IMR-90 (cell line): ENCODE data around the gene OSBPL9. TPM values are rescaled to one million over a fixed set of nuclear protein-coding genes. Genes with fewer than 3 reads are reported as not detected.

Experiments used
- ATAC-seq: fragments of 200-7000 bp; cut with Tn5 transposase; 2 replicates; pipeline ENCODE4 v1.9.1; 2020; ENCODE audit warnings: low read depth, mild to moderate bottlenecking, moderate library complexity
- BruUV-seq: library from RNA; stranded (reverse); fragments of 400-500 nt; replicated peaks from 2 replicates; lab custom pipeline; 2021; lab: Mats Ljungman, UMichigan
- CTCF ChIA-PET: fragments of 300-600 bp; formaldehyde crosslinking; extraction: SDS; loops from one replicate; lab custom pipeline; 2021; ENCODE audit warnings: antibody characterized with exemption; lab: Yijun Ruan, JAX
- POLR2A ChIA-PET: fragments of 300-600 bp; sonication (Branson Sonifier 250); formaldehyde crosslinking; loops from one replicate; lab custom pipeline; 2022; ENCODE audit warnings: antibody characterized with exemption; ENCODE audit not compliant: unreplicated experiment; lab: Charles Lee
- DNase-seq: peaks from one replicate; pipeline ENCODE4 v3.0.0; 2013
- H2AFZ ChIP-seq: replicated peaks from 2 replicates; pipeline ENCODE3; 2013; ENCODE audit warnings: low read length, mild to moderate bottlenecking; ENCODE audit not compliant: poor library complexity
- H2AK5ac ChIP-seq: 2 replicates; pipeline ENCODE4 v1.6.1; 2013; ENCODE audit warnings: low read depth, low read length, inconsistent platforms
- H2AK9ac ChIP-seq: replicated peaks from 2 replicates; pipeline ENCODE3; 2013; ENCODE audit warnings: mild to moderate bottlenecking, low read depth, low read length, moderate library complexity; ENCODE audit not compliant: poor library complexity
- H2BK120ac ChIP-seq: 2 replicates; pipeline ENCODE4 v1.6.1; 2013; ENCODE audit warnings: low read depth, low read length, inconsistent platforms
- H2BK15ac ChIP-seq: 3 replicates; pipeline ENCODE4 v1.6.1; 2013; ENCODE audit warnings: low read depth, low read length, inconsistent platforms
- H2BK20ac ChIP-seq: 2 replicates; pipeline ENCODE4 v1.6.1; 2013; ENCODE audit warnings: low read depth, mild to moderate bottlenecking, inconsistent platforms, low read length, moderate library complexity
- H2BK5ac ChIP-seq: 2 replicates; pipeline ENCODE4 v1.6.1; 2013; ENCODE audit warnings: mild to moderate bottlenecking, low read depth, low read length, inconsistent platforms; ENCODE audit not compliant: poor library complexity, severe bottlenecking
- H3K14ac ChIP-seq: replicated peaks from 2 replicates; pipeline ENCODE4 v1.6.1; 2013; ENCODE audit warnings: low read depth, low read length, inconsistent platforms
- H3K18ac ChIP-seq: 2 replicates; pipeline ENCODE4 v1.6.1; 2013; ENCODE audit warnings: low read depth, low read length, control low read depth
- H3K23ac ChIP-seq: 2 replicates; pipeline ENCODE4 v1.6.1; 2013; ENCODE audit warnings: low read depth, low read length, inconsistent platforms
- H3K27ac ChIP-seq: 2 replicates; pipeline ENCODE4 v1.5.1; 2013; ENCODE audit warnings: mild to moderate bottlenecking, control low read depth, low read length; ENCODE audit not compliant: insufficient read depth
- H3K27me3 ChIP-seq: 2 replicates; pipeline ENCODE4 v1.6.1; 2013; ENCODE audit warnings: low read length; ENCODE audit not compliant: control insufficient read depth, insufficient read depth
- H3K36me3 ChIP-seq: 2 replicates; pipeline ENCODE4 v1.6.1; 2013; ENCODE audit warnings: low read length, mixed read lengths; ENCODE audit not compliant: control insufficient read depth, insufficient read depth
- H3K4ac ChIP-seq: 2 replicates; pipeline ENCODE4 v1.6.1; 2013; ENCODE audit warnings: low read depth, low read length, inconsistent platforms
- H3K4me1 ChIP-seq: 2 replicates; pipeline ENCODE4 v1.6.1; 2013; ENCODE audit warnings: low read length, mixed read lengths; ENCODE audit not compliant: control insufficient read depth, insufficient read depth
- H3K4me2 ChIP-seq: 2 replicates; pipeline ENCODE4 v1.6.1; 2013; ENCODE audit warnings: low read depth, mild to moderate bottlenecking, control low read depth, low read length, moderate library complexity
- H3K4me3 ChIP-seq: 2 replicates; pipeline ENCODE4 v1.5.1; 2013; ENCODE audit warnings: low read depth, mild to moderate bottlenecking, control low read depth, low read length, moderate library complexity; ENCODE audit not compliant: insufficient read depth
- H3K56ac ChIP-seq: 2 replicates; pipeline ENCODE4 v1.6.1; 2013; ENCODE audit warnings: low read length, inconsistent platforms; ENCODE audit not compliant: insufficient read depth; ENCODE audit errors: extremely low read depth
- H3K79me1 ChIP-seq, 2 experiments: 2 replicates each; pipeline ENCODE4 v1.6.1; 2013; ENCODE audit warnings: low read length in 2 of 2, inconsistent platforms in 1 of 2, low read depth in 1 of 2
- H3K9ac ChIP-seq: 2 replicates; pipeline ENCODE4 v1.6.1; 2013; ENCODE audit warnings: low read depth, low read length, control low read depth
- H3K9me1 ChIP-seq: 2 replicates; pipeline ENCODE4 v1.6.1; 2013; ENCODE audit warnings: low read length, inconsistent platforms; ENCODE audit not compliant: insufficient read depth
- H3K9me3 ChIP-seq: 2 replicates; pipeline ENCODE4 v1.6.1; 2013; ENCODE audit warnings: low read length; ENCODE audit not compliant: control insufficient read depth, insufficient read depth
- H4K20me1 ChIP-seq: 2 replicates; pipeline ENCODE4 v1.6.1; 2013; ENCODE audit warnings: low read length, inconsistent platforms; ENCODE audit not compliant: insufficient read depth
- H4K5ac ChIP-seq: 2 replicates; pipeline ENCODE4 v1.6.1; 2013; ENCODE audit warnings: mild to moderate bottlenecking, low read depth, low read length, control low read depth
- H4K8ac ChIP-seq, 2 experiments: 2 replicates each; pipeline ENCODE4 v1.6.1; 2013; ENCODE audit warnings: low read depth in 2 of 2, low read length in 2 of 2, control low read depth in 1 of 2, inconsistent platforms in 1 of 2
- H4K91ac ChIP-seq: 2 replicates; pipeline ENCODE4 v1.6.1; 2013; ENCODE audit warnings: low read depth, low read length, inconsistent platforms; ENCODE audit not compliant: insufficient read depth
- BHLHE40 ChIP-seq: fragments of 150-350 bp; IDR thresholded peaks from 2 replicates; pipeline ENCODE4 v1.6.1; 2016; ENCODE audit warnings: mild to moderate bottlenecking, low read depth, low read length
- CEBPB ChIP-seq: IDR thresholded peaks from 2 replicates; pipeline ENCODE4 v1.6.1; 2012; ENCODE audit warnings: low read depth, low read length, improper control_type of control experiment
- CHD1 ChIP-seq: IDR thresholded peaks from 2 replicates; pipeline ENCODE4 v1.6.1; 2012; ENCODE audit warnings: low read depth, low read length, improper control_type of control experiment
- FOS ChIP-seq: fragments of 150-350 bp; IDR thresholded peaks from 2 replicates; pipeline ENCODE4 v1.6.1; 2016; ENCODE audit warnings: low read depth, low read length
- MAFK ChIP-seq: IDR thresholded peaks from 2 replicates; pipeline ENCODE4 v1.6.1; 2012; ENCODE audit warnings: low read depth, low read length, improper control_type of control experiment
- MAZ ChIP-seq: IDR thresholded peaks from 2 replicates; pipeline ENCODE4 v1.6.1; 2012; ENCODE audit warnings: low read depth, mild to moderate bottlenecking, low read length, improper control_type of control experiment, moderate library complexity, borderline replicate concordance
- MXI1 ChIP-seq: IDR thresholded peaks from 2 replicates; pipeline ENCODE4 v1.6.1; 2012; ENCODE audit warnings: low read depth, mild to moderate bottlenecking, low read length, moderate library complexity, borderline replicate concordance
- NFE2L2 ChIP-seq: fragments of 150-350 bp; IDR thresholded peaks from 2 replicates; pipeline ENCODE4 v1.6.1; 2016; ENCODE audit warnings: low read depth, mild to moderate bottlenecking, low read length
- POLR2A ChIP-seq: IDR thresholded peaks from 2 replicates; pipeline ENCODE4 v1.6.1; 2012; ENCODE audit warnings: mild to moderate bottlenecking, low read depth, low read length
- RAD21 ChIP-seq: IDR thresholded peaks from 2 replicates; pipeline ENCODE4 v1.6.1; 2012; ENCODE audit warnings: low read length, improper control_type of control experiment
- RCOR1 ChIP-seq: IDR thresholded peaks from 2 replicates; pipeline ENCODE4 v1.6.1; 2012; ENCODE audit warnings: mild to moderate bottlenecking, low read length, improper control_type of control experiment; ENCODE audit not compliant: insufficient replicate concordance
- RFX5 ChIP-seq: IDR thresholded peaks from 2 replicates; pipeline ENCODE4 v1.8.0; 2012; ENCODE audit warnings: low read depth, mild to moderate bottlenecking, low read length, moderate library complexity
- SMC3 ChIP-seq: fragments of 150-350 bp; IDR thresholded peaks from 2 replicates; pipeline ENCODE4 v1.6.1; 2016; ENCODE audit warnings: low read depth, mild to moderate bottlenecking, antibody characterized with exemption, low read length, moderate library complexity
- WGBS, 2 experiments: methylation state at CpG; one replicate each; pipeline versions ENCODE4 v1.1.5 to v1.1.7; 2013; ENCODE audit warnings: missing lambda C conversion rate in 2 of 2; ENCODE audit not compliant: insufficient read length in 1 of 2; ENCODE audit errors: extremely low coverage in 2 of 2; 5-methylcytosine and 5-hydroxymethylcytosine counted together
- dilution Hi-C: fragments of 300-500 bp; cut with HindIII; formaldehyde crosslinking; loops from one replicate; pipeline ENCODE4 v1.14.3; 2018; ENCODE audit warnings: low sequenced_read_pairs; ENCODE audit not compliant: unreplicated experiment
- in situ Hi-C: fragments of 300-500 bp; cut with MboI; formaldehyde crosslinking; loops from 3 replicates; pipeline ENCODE4 v1.14.3; 2019; ENCODE audit warnings: low sequenced_read_pairs, inconsistent platforms, mixed read lengths
- intact Hi-C: fragments of 100-400 bp; cut with micrococcal nuclease; formaldehyde crosslinking; loops from 2 replicates; pipeline ENCODE4 v1.10.0; 2022
- polyA plus RNA-seq, 3 experiments: library from polyadenylated mRNA; depleted of rRNA; stranded (reverse); fragments of >200 nt; gene quantifications; 2 replicates each; pipeline ENCODE4 v1.2.3, GENCODE V29; 2012; ENCODE audit warnings: low replicate concordance in 1 of 3
- total RNA-seq: library from RNA; depleted of rRNA; stranded (reverse); fragments of >200 nt; gene quantifications from 2 replicates; pipeline ENCODE4 v1.2.3, GENCODE V29; 2012
- TF ChIP-seq, protein P1 (sequence below): fragments of 150-350 bp; IDR thresholded peaks from 2 replicates; pipeline ENCODE4 v1.6.1; 2016; ENCODE audit warnings: low read depth, mild to moderate bottlenecking, low read length, moderate library complexity, borderline replicate concordance
- TF ChIP-seq, protein P2 (sequence below): fragments of 150-350 bp; IDR thresholded peaks from 2 replicates; pipeline ENCODE4 v1.6.1; 2017; ENCODE audit warnings: mild to moderate bottlenecking, antibody characterized with exemption, low read length, low read depth
- TF ChIP-seq, protein P3 (sequence below): conservative IDR thresholded peaks from 2 replicates; pipeline ENCODE4 v1.5.1; 2012; ENCODE audit warnings: mild to moderate bottlenecking, low read depth, low read length, improper control_type of control experiment

Gene OSBPL9
- total and polyA plus RNA-seq, 2 of the 4 experiments (the other 2 are of a cell fraction), result 51.4 to 127 TPM

DNA sequence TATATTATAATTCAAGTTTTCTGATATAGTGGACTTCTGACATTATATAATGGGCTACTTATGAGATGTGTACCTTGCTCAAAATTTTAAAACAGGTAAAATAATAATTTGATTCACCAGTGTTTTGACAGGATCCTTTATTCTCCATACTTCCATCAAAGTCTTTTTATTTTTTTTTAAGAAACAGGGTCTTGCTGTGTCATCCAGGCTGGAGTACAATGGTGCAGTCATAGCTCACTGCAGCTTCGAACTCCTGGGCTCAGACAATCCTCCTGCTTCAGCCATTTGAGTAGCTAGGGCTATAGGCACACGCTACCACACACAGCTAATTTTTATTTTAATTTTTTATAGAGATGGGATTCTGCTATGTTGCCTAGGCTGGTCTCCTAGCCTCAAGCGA lies 132.3 kb downstream of the OSBPL9 start:
- Histone ChIP-seq H2BK5ac (no peak overlapping the region), H2AK9ac (no peak overlapping the region), H3K9me1 (no peaks in the 10 kb centered on the region), H3K18ac (no peak overlapping the region), H2BK20ac (no peak overlapping the region), H3K27ac (no peak overlapping the region), H3K9me3 (peaks cover 3% of the 10 kb centered on the region), H3K56ac (no peak overlapping the region), H3K4me1 (no peaks in the 10 kb centered on the region), H4K20me1 (no peaks in the 10 kb centered on the region), H3K4ac (no peak overlapping the region), H2AK5ac (no peak overlapping the region), H3K14ac (no peak overlapping the region), H3K23ac (no peak overlapping the region), H3K4me2 (no peak overlapping the region), H4K91ac (no peak overlapping the region), H3K4me3 (no peak overlapping the region), H2AFZ (no peak overlapping the region), H3K36me3 (peaks cover 12% of the 10 kb centered on the region), H2BK15ac (no peak overlapping the region), H2BK120ac (no peak overlapping the region), H4K8ac (no peak overlapping the region), H4K5ac (no peak overlapping the region), H3K9ac (no peak overlapping the region), H3K79me1 (peaks cover 10 to 13% of the 10 kb centered on the region in 2 experiments), H3K27me3 (no peaks in the 10 kb centered on the region)
- in situ Hi-C loops (no loop called here), intact Hi-C loops (no loop called here), dilution Hi-C loops (no loop called here)
- no TSS peak for BruUV-seq
- no peak for DNase-seq
- POLR2A ChIA-PET, result no interaction called here
- CTCF ChIA-PET, result no interaction called here
- no peak for ATAC-seq
- no peak for TF ChIP-seq NFE2L2
- TF ChIP-seq SMC3, result no peak
- TF ChIP-seq MAZ, result no peak
- no peak for TF ChIP-seq POLR2A
- no peak for TF ChIP-seq MXI1
- TF ChIP-seq RCOR1, result no peak
- no peak for TF ChIP-seq MAFK
- TF ChIP-seq BHLHE40, result no peak
- no peak for TF ChIP-seq RAD21
- no peak for TF ChIP-seq CHD1
- TF ChIP-seq, protein P1, sequence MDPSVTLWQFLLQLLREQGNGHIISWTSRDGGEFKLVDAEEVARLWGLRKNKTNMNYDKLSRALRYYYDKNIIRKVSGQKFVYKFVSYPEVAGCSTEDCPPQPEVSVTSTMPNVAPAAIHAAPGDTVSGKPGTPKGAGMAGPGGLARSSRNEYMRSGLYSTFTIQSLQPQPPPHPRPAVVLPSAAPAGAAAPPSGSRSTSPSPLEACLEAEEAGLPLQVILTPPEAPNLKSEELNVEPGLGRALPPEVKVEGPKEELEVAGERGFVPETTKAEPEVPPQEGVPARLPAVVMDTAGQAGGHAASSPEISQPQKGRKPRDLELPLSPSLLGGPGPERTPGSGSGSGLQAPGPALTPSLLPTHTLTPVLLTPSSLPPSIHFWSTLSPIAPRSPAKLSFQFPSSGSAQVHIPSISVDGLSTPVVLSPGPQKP, result no peak
- TF ChIP-seq, protein P2, sequence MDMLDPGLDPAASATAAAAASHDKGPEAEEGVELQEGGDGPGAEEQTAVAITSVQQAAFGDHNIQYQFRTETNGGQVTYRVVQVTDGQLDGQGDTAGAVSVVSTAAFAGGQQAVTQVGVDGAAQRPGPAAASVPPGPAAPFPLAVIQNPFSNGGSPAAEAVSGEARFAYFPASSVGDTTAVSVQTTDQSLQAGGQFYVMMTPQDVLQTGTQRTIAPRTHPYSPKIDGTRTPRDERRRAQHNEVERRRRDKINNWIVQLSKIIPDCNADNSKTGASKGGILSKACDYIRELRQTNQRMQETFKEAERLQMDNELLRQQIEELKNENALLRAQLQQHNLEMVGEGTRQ, result no peak
- no peak for TF ChIP-seq RFX5
- TF ChIP-seq FOS, result no peak
- TF ChIP-seq CEBPB, result no peak
- TF ChIP-seq, protein P3, sequence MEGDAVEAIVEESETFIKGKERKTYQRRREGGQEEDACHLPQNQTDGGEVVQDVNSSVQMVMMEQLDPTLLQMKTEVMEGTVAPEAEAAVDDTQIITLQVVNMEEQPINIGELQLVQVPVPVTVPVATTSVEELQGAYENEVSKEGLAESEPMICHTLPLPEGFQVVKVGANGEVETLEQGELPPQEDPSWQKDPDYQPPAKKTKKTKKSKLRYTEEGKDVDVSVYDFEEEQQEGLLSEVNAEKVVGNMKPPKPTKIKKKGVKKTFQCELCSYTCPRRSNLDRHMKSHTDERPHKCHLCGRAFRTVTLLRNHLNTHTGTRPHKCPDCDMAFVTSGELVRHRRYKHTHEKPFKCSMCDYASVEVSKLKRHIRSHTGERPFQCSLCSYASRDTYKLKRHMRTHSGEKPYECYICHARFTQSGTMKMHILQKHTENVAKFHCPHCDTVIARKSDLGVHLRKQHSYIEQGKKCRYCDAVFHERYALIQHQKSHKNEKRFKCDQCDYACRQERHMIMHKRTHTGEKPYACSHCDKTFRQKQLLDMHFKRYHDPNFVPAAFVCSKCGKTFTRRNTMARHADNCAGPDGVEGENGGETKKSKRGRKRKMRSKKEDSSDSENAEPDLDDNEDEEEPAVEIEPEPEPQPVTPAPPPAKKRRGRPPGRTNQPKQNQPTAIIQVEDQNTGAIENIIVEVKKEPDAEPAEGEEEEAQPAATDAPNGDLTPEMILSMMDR, result no peak
- no CpG with 5 or more reads among the region's 3 CpGs for WGBS, 2 experiments
